ENCODE data around the gene P3H3.

- TF ChIP-seq POLR2A (IDR thresholded peaks at IDR 0.05) (no peak), CTCF (IDR thresholded peaks at IDR 0.05) (no peak)
Measured at GRCh38 chr12:6786416-6787094, 41.7 kb upstream of the P3H3 start.

All from uterus (tissue), 2 donors.